Naive thymus-derived CD4-positive, alpha-beta T cell (primary cell): ENCODE measurements around the gene CCDC110. TPM values are rescaled to one million over a fixed set of nuclear protein-coding genes. Genes with fewer than 3 reads are reported as not detected.

Experiments
- ATAC-seq: fragments of 150-1000 bp; cut with Tn5 transposase; 2 replicates; pipeline ENCODE4 v1.10.0; 2021; ENCODE audit warnings: mild to moderate bottlenecking, moderate library complexity
- CTCF ChIA-PET: fragments of 350-600 bp; sonication (Branson Sonifier 250); formaldehyde crosslinking; loops from one replicate; lab custom pipeline; 2021; ENCODE audit warnings: antibody characterized with exemption; lab: Charles Lee
- POLR2A ChIA-PET: fragments of 350-600 bp; sonication (Branson Sonifier 250); formaldehyde crosslinking; loops from one replicate; lab custom pipeline; 2021; ENCODE audit warnings: antibody characterized with exemption, inconsistent platforms; lab: Charles Lee
- DNase-seq, 9 donors: peaks; one replicate each; pipeline versions ENCODE4 v3.0.0 to v3.0.0-alpha.2; 2020 to 2022; ENCODE audit warnings: mixed read lengths in 1 of 9
- H3K27ac ChIP-seq: one replicate; pipeline ENCODE4 v1.7.0; 2013; ENCODE audit warnings: mild to moderate bottlenecking, low read depth, low read length, moderate library complexity
- H3K27me3 ChIP-seq, 2 donors: one replicate each; pipeline ENCODE4 v1.7.0; 2013; ENCODE audit warnings: low read length in 2 of 2, mild to moderate bottlenecking in 2 of 2, moderate library complexity in 2 of 2; ENCODE audit not compliant: control insufficient read depth in 2 of 2, insufficient read depth in 2 of 2
- H3K36me3 ChIP-seq, 3 experiments: 1 replicate in 2 of 3; 2 replicates in 1 of 3; pipeline ENCODE4 v1.7.0; 2013; ENCODE audit warnings: low read length in 3 of 3, mild to moderate bottlenecking in 3 of 3, moderate library complexity in 1 of 3; ENCODE audit not compliant: insufficient read depth in 3 of 3, control insufficient read depth in 2 of 3
- H3K4me1 ChIP-seq, 2 donors: one replicate each; pipeline ENCODE4 v1.7.0; 2013; ENCODE audit warnings: low read length in 2 of 2, mild to moderate bottlenecking in 2 of 2, moderate library complexity in 1 of 2; ENCODE audit not compliant: control insufficient read depth in 2 of 2, insufficient read depth in 2 of 2
- H3K4me3 ChIP-seq: 2 replicates; pipeline ENCODE4 v1.7.0; 2013; ENCODE audit warnings: mild to moderate bottlenecking, low read length
- H3K9me3 ChIP-seq, 3 experiments: 1 replicate in 2 of 3; 2 replicates in 1 of 3; pipeline ENCODE4 v1.7.0; 2013; ENCODE audit warnings: low read length in 3 of 3; ENCODE audit not compliant: control insufficient read depth in 2 of 3
- H3K27ac Mint-ChIP-seq, 9 donors: one replicate each; pipeline ENCODE4 v1.8.0; 2020 to 2022; ENCODE audit warnings: mixed read lengths in 9 of 9, mild to moderate bottlenecking in 8 of 9, moderate library complexity in 5 of 9, inconsistent platforms in 2 of 9
- H3K27me3 Mint-ChIP-seq, 5 donors: one replicate each; pipeline ENCODE4 v1.8.0; 2021 to 2022; ENCODE audit warnings: mixed read lengths in 5 of 5, mild to moderate bottlenecking in 1 of 5
- H3K36me3 Mint-ChIP-seq, 5 donors: one replicate each; pipeline ENCODE4 v1.8.0; 2020 to 2022; ENCODE audit warnings: mixed read lengths in 5 of 5, mild to moderate bottlenecking in 3 of 5, inconsistent platforms in 1 of 5
- H3K4me1 Mint-ChIP-seq, 7 donors: one replicate each; pipeline ENCODE4 v1.8.0; 2020 to 2022; ENCODE audit warnings: mixed read lengths in 7 of 7, mild to moderate bottlenecking in 3 of 7, inconsistent platforms in 1 of 7
- H3K4me3 Mint-ChIP-seq, 10 donors: one replicate each; pipeline ENCODE4 v1.8.0; 2020 to 2022; ENCODE audit warnings: mild to moderate bottlenecking in 10 of 10, mixed read lengths in 10 of 10, moderate library complexity in 6 of 10, inconsistent platforms in 2 of 10
- H3K9me3 Mint-ChIP-seq, 11 donors: one replicate each; pipeline ENCODE4 v1.8.0; 2020 to 2022; ENCODE audit warnings: mixed read lengths in 11 of 11, mild to moderate bottlenecking in 4 of 11, inconsistent platforms in 1 of 11, moderate library complexity in 1 of 11
- intact Hi-C, 2 donors: fragments of 100-400 bp; cut with micrococcal nuclease; formaldehyde crosslinking; loops; one replicate each; pipeline ENCODE4 v1.15.1; 2023
- polyA plus RNA-seq, 2 donors: library from polyadenylated mRNA; unstranded; fragments of 300-500 nt; fragmentation: Illumina TruSeq; gene quantifications; one replicate each; pipeline ENCODE4 v1.2.3, GENCODE V29; 2021
- total RNA-seq, 6 experiments: library from RNA in 5 of 6; stranded (reverse) in 5 of 6; gene quantifications; 1 replicate in 5 of 6; 2 replicates in 1 of 6; pipeline ENCODE4 v1.2.3 and lab custom pipeline; 2021 to 2026

The CCDC110 gene
- total and polyA plus RNA-seq, 7 experiments from 2014 or later = 0.42 to 1.8 (median 0.74) TPM; not detected in 1

DNA sequence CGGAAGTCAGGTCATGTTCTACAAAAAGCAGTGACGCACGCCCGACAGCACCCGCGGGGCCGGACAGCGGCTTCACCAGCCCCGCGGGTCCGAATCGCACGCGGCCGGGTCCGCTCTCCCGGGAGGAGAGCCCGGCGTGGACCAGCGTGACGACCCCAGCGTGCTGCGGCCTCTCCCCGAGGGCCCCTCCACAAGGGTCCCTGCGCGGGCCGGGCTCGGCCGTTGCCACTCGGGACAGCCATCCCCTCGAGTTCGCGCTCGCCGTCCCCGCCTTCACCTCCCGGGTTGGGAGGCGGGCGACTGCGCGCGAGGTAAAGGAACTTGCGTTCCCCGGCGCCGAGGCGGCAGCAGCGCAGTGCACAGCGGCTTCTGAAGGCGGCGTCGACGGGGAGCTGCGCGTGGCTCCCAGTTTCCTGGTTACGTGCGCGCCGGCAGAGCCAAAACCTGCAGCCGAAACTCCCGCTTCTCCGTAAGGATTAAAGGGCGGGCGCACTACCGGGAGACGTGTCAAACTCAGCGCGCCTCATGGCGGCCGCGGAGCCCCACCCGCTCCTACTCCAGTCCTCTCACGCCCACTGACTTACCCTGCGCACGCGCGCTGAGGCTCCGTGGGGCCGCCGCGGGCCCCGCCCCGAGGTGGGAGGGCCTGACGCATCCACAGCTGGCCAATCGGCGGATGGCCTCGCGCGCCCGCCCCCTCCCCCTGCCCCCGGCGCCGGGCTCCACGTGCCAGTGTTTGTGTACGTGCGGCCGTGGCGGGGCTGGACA lies 75.4 kb downstream of the CCDC110 start:
- Histone ChIP-seq H3K27me3 (no peaks in the 10 kb centered on the region), H3K9me3 (no peaks in the 10 kb centered on the region), H3K36me3 (peaks cover 0 to 8% (median 0%) of the 10 kb centered on the region in 3 experiments), H3K4me1 (peaks cover 12 to 15% of the 10 kb centered on the region in 2 donors), H3K4me3 (peak overlapping the region; percentile 69), H3K27ac (peak overlapping the region; percentile 97)
- Mint-ChIP-seq H3K4me3 (peak overlapping the region; percentile 82 to 100 (median 97)), H3K27ac (peak overlapping the region; percentile 90 to 100 (median 99)), H3K27me3 (no peaks in the 10 kb centered on the region), H3K9me3 (no peaks in the 10 kb centered on the region), H3K36me3 (peaks cover 0 to 14% (median 0%) of the 10 kb centered on the region in 5 donors), H3K4me1 (peaks cover 14 to 57% (median 27%) of the 10 kb centered on the region in 7 donors)
- DNase-seq = peak; percentile 93 to 100 (median 97)
- ATAC-seq = peak; percentile 97
- ChIA-PET CTCF (interaction anchor here (0.9 to 1.0 kb wide), 2 partner anchors 29 to 202 kb away, joined by 3 to 4 read pairs; no protein-coding TSS in a partner anchor), POLR2A (interaction anchor here (0.5 to 3.4 kb wide), 16 partner anchors 9 to 1950 kb away, joined by 3 to 49 read pairs (median 4); partner anchors contain the start of genes CYP4V2, SNX25 and UFSP2)
- intact Hi-C loops = loop anchor here (1.0 to 10.0 kb wide), 21 partner anchors 29 to 1954 kb away; partner anchors contain the start of genes ACSL1 (in 2 of the 2), CASP3 (in 2 of the 2), CCDC110 (in 2 of the 2) and CDKN2AIP (in 2 of the 2)

GRCh38 chr4:185395238-185395955 lies 76.1 kb downstream of the CCDC110 start, which contains the start of gene LRP2BP:
LRP2BP (minus strand) TSS chr4:185395924; CDS start chr4:185378186, 17,738 bp downstream.
- H3K27ac ChIP-seq = peak within 1 kb of the TSS; percentile 97
- no peaks in the 10 kb centered on the region for H3K27me3 ChIP-seq
- Mint-ChIP-seq H3K4me3 (peak within 1 kb of the TSS; percentile 82 to 100 (median 97)), H3K27ac (peak within 1 kb of the TSS; percentile 90 to 100 (median 99)), H3K9me3 (no peaks in the 10 kb centered on the region), H3K4me1 (peaks cover 14 to 52% (median 27%) of the 10 kb centered on the region in 7 donors), H3K27me3 (no peaks in the 10 kb centered on the region), H3K36me3 (peaks cover 0 to 18% (median 0%) of the 10 kb centered on the region in 5 donors)
- H3K36me3 ChIP-seq = peaks cover 0 to 5% (median 0%) of the 10 kb centered on the region in 3 experiments
- peaks cover 12 to 15% of the 10 kb centered on the region in 2 donors for H3K4me1 ChIP-seq
- DNase-seq = peak in 5 of 9 donors; percentile 23 to 32 (median 30)
- no peak for ATAC-seq
- peak within 1 kb of the TSS; percentile 69 for H3K4me3 ChIP-seq
- CTCF ChIA-PET = interaction anchor here (1.0 kb wide), 1 partner anchor 202 kb away, joined by 3 read pairs; no protein-coding TSS in a partner anchor
- intact Hi-C loops = loop anchor here (1.0 to 10.0 kb wide), 12 partner anchors 191 to 1953 kb away; partner anchors contain the start of genes CDKN2AIP (in 2 of the 2), IRF2 (in 2 of the 2), ACSL1 (in 1 of the 2) and CASP3 (in 1 of the 2)
- H3K9me3 ChIP-seq = no peaks in the 10 kb centered on the region
- POLR2A ChIA-PET = interaction anchor here (0.5 to 3.4 kb wide), 15 partner anchors 9 to 1910 kb away, joined by 3 to 49 read pairs (median 5); partner anchors contain the start of genes CYP4V2, SLC25A4, SNX25 and UFSP2

Other genes starting within 250 kb of the CCDC110 start
- 1 to 10 TPM in 4 of 5 experiments, under 1 TPM in 1; 0.82 to 2.4 (median 1.7) TPM for gene LRP2BP, start 75.8 kb downstream of the CCDC110 start, total RNA-seq
- under 1 TPM; 0.58 to 0.79 TPM for gene LRP2BP, start 75.8 kb downstream of the CCDC110 start, polyA plus RNA-seq
- 10 to 100 TPM in 3 of 5 experiments, 1 to 10 TPM in 2; 3.2 to 18.6 (median 10.9) TPM for gene ANKRD37, start 74.9 kb downstream of the CCDC110 start, total RNA-seq
- 1 to 10 TPM; 8.0 to 8.5 TPM for gene ANKRD37, start 74.9 kb downstream of the CCDC110 start, polyA plus RNA-seq
- gene UFSP2, start 45.8 kb downstream of the CCDC110 start, total RNA-seq = 10 to 100 TPM; 13.9 to 34.5 (median 21.0) TPM
- gene UFSP2, start 45.8 kb downstream of the CCDC110 start, polyA plus RNA-seq = 10 to 100 TPM; 49.9 to 54.6 TPM
- gene PDLIM3, start 63.8 kb upstream of the CCDC110 start, total RNA-seq = not detected
- not detected for gene PDLIM3, start 63.8 kb upstream of the CCDC110 start, polyA plus RNA-seq